Hepatocyte (in vitro differentiated cells): ENCODE results near the gene PMIS2. TPM values are rescaled to one million over a fixed set of nuclear protein-coding genes. Genes with fewer than 3 reads are reported as not detected.
A peak's percentile ranks its signal among the peaks of the same experiment; 100 is the strongest.

ENCODE experiments used
- DNase-seq: peaks from one replicate; pipeline ENCODE4 v3.0.0-alpha.2; 2016; ENCODE audit warnings: low spot score
- H2AFZ ChIP-seq: fragments of 200-600 bp; sonication (generic); 2 replicates; pipeline ENCODE4 v1.6.0; 2016; ENCODE audit warnings: antibody characterized with exemption, mild to moderate bottlenecking
- H3K27ac ChIP-seq: fragments of 200-600 bp; sonication (generic); 2 replicates; pipeline ENCODE4 v1.5.1; 2016; ENCODE audit warnings: mild to moderate bottlenecking
- H3K27me3 ChIP-seq: fragments of 200-600 bp; sonication (generic); 2 replicates; pipeline ENCODE4 v1.6.1; 2016
- H3K36me3 ChIP-seq: fragments of 200-600 bp; sonication (generic); replicated peaks from 2 replicates; pipeline ENCODE4 v1.5.1; 2016; ENCODE audit warnings: low read depth; ENCODE audit not compliant: insufficient read depth
- H3K4me1 ChIP-seq: fragments of 200-600 bp; sonication (generic); 2 replicates; pipeline ENCODE4 v1.5.1; 2016; ENCODE audit warnings: mild to moderate bottlenecking, moderate library complexity; ENCODE audit not compliant: insufficient read depth
- H3K4me2 ChIP-seq: fragments of 200-600 bp; sonication (generic); 2 replicates; pipeline ENCODE4 v1.6.0; 2016
- H3K4me3 ChIP-seq: fragments of 200-600 bp; sonication (generic); 2 replicates; pipeline ENCODE4 v1.5.1; 2016; ENCODE audit warnings: mild to moderate bottlenecking
- H3K79me2 ChIP-seq: fragments of 200-600 bp; sonication (generic); 2 replicates; pipeline ENCODE4 v1.6.0; 2017; ENCODE audit warnings: mild to moderate bottlenecking
- H3K9me2 ChIP-seq: fragments of 200-600 bp; sonication (generic); replicated peaks from 2 replicates; pipeline ENCODE4 v1.6.0; 2017; ENCODE audit warnings: mild to moderate bottlenecking; ENCODE audit not compliant: insufficient read depth
- H3K9me3 ChIP-seq: fragments of 200-600 bp; sonication (generic); 2 replicates; pipeline ENCODE4 v1.5.1; 2016; ENCODE audit warnings: low read depth, mild to moderate bottlenecking
- H4K20me1 ChIP-seq: fragments of 200-600 bp; sonication (generic); 2 replicates; pipeline ENCODE4 v1.6.0; 2016; ENCODE audit warnings: mild to moderate bottlenecking; ENCODE audit not compliant: insufficient read depth, poor library complexity, severe bottlenecking
- CTCF ChIP-seq: fragments of 200-600 bp; sonication (generic); IDR thresholded peaks from 2 replicates; pipeline ENCODE4 v1.5.1; 2016; ENCODE audit warnings: antibody characterized with exemption, mild to moderate bottlenecking; ENCODE audit not compliant: poor library complexity
- EZH2 ChIP-seq: fragments of 200-600 bp; sonication (generic); IDR thresholded peaks from 2 replicates; pipeline ENCODE4 v1.6.1; 2016; ENCODE audit warnings: antibody characterized with exemption, mild to moderate bottlenecking, borderline replicate concordance
- EZH2phosphoT487 ChIP-seq: fragments of 200-600 bp; sonication (generic); IDR thresholded peaks from one replicate; pipeline ENCODE4 v1.6.1; 2018; ENCODE audit warnings: antibody characterized with exemption, mild to moderate bottlenecking, low read depth, moderate library complexity; ENCODE audit not compliant: unreplicated experiment, severe bottlenecking
- WGBS: methylation state at CpG from one replicate; pipeline ENCODE4 v1.1.6; 2016; ENCODE audit warnings: low lambda C conversion rate; ENCODE audit errors: missing lambda C conversion rate; 5-methylcytosine and 5-hydroxymethylcytosine counted together
- polyA plus RNA-seq: library from polyadenylated mRNA; unstranded; fragments of >200 nt; fragmentation: Nextera tagmentation; extraction: Ambion mirVana; gene quantifications from 2 replicates; pipeline ENCODE4 v1.2.1, GENCODE V29; 2016
- total RNA-seq: library from RNA; depleted of rRNA; stranded (reverse); fragments of >200 nt; gene quantifications from 2 replicates; pipeline ENCODE4 v1.2.3, GENCODE V29; 2014

The PMIS2 gene
- total and polyA plus RNA-seq, 2 experiments from 2014 or later: not detected

GRCh38 chr19:35559281-35559659 is 26.7 kb upstream of the PMIS2 start:
- no peak for DNase-seq
- Histone ChIP-seq H3K36me3 (no peaks in the 10 kb centered on the region), H3K27me3 (peaks cover 13% of the 10 kb centered on the region), H3K27ac (no peak overlapping the region), H2AFZ (no peak overlapping the region), H4K20me1 (no peaks in the 10 kb centered on the region), H3K4me2 (no peak overlapping the region), H3K4me3 (no peak overlapping the region), H3K9me2 (no peaks in the 10 kb centered on the region), H3K9me3 (no peaks in the 10 kb centered on the region), H3K4me1 (peaks cover 3% of the 10 kb centered on the region), H3K79me2 (no peaks in the 10 kb centered on the region)
- TF ChIP-seq CTCF: no peak
- 77% methylated on average over 11 of the region's 11 CpGs for WGBS

GRCh38 chr19:35559781-35560180 is 26.2 kb upstream of the PMIS2 start:
- WGBS: 95% methylated on average over 19 of the region's 23 CpGs
- TF ChIP-seq EZH2phosphoT487: no peak
- no peak for TF ChIP-seq EZH2
- TF ChIP-seq CTCF: no peak
- Histone ChIP-seq H3K27ac (no peak overlapping the region), H3K4me1 (peaks cover 3% of the 10 kb centered on the region), H3K4me3 (no peak overlapping the region), H3K4me2 (no peak overlapping the region), H2AFZ (no peak overlapping the region), H3K9me3 (no peaks in the 10 kb centered on the region), H3K9me2 (no peaks in the 10 kb centered on the region), H3K79me2 (no peaks in the 10 kb centered on the region), H3K27me3 (peaks cover 13% of the 10 kb centered on the region), H4K20me1 (no peaks in the 10 kb centered on the region), H3K36me3 (no peaks in the 10 kb centered on the region)
- no peak for DNase-seq

- H3K79me2 ChIP-seq: no peaks in the 10 kb centered on the region
- H2AFZ ChIP-seq: no peak overlapping the region
- H3K4me1 ChIP-seq: peaks cover 3% of the 10 kb centered on the region
- no peak for TF ChIP-seq CTCF
- TF ChIP-seq EZH2: no peak
- no peak for TF ChIP-seq EZH2phosphoT487
- H3K9me3 ChIP-seq: no peaks in the 10 kb centered on the region
- no peak overlapping the region for H3K27ac ChIP-seq
- H3K9me2 ChIP-seq: no peaks in the 10 kb centered on the region
- H3K4me3 ChIP-seq: no peak overlapping the region
- no peaks in the 10 kb centered on the region for H3K36me3 ChIP-seq
- DNase-seq: no peak
- H4K20me1 ChIP-seq: no peaks in the 10 kb centered on the region
- peaks cover 13% of the 10 kb centered on the region for H3K27me3 ChIP-seq
- 92% methylated on average over 13 of the region's 18 CpGs for WGBS
- no peak overlapping the region for H3K4me2 ChIP-seq
These were observed 25.7 kb upstream of the PMIS2 start for GRCh38 chr19:35560271-35560670.

- WGBS: 92% methylated on average over 5 of the region's 6 CpGs
- Histone ChIP-seq H3K4me2 (no peak overlapping the region), H2AFZ (no peak overlapping the region), H3K27me3 (peaks cover 13% of the 10 kb centered on the region), H3K9me3 (no peaks in the 10 kb centered on the region), H3K4me3 (no peak overlapping the region), H3K79me2 (no peaks in the 10 kb centered on the region), H3K27ac (no peak overlapping the region), H3K9me2 (no peaks in the 10 kb centered on the region), H4K20me1 (no peaks in the 10 kb centered on the region), H3K36me3 (no peaks in the 10 kb centered on the region), H3K4me1 (peaks cover 3% of the 10 kb centered on the region)
- DNase-seq: peak; percentile 1
- TF ChIP-seq EZH2phosphoT487 (no peak), EZH2 (no peak), CTCF (no peak)
These were observed 25.3 kb upstream of the PMIS2 start for GRCh38 chr19:35560677-35561076.
